Caco-2 (cell line): ENCODE measurements around the gene FYB2. TPM values are rescaled to one million over a fixed set of nuclear protein-coding genes. Genes with fewer than 3 reads are reported as not detected.

Source experiments
- BruUV-seq: library from RNA; stranded (reverse); fragments of 400-500 nt; replicated peaks from 2 replicates; lab custom pipeline; 2021; lab: Mats Ljungman, UMichigan
- CTCF ChIA-PET: fragments of 300-600 bp; sonication (Branson Sonifier 250); formaldehyde crosslinking; loops from one replicate; lab custom pipeline; 2022; ENCODE audit warnings: antibody characterized with exemption; lab: Charles Lee
- POLR2A ChIA-PET: fragments of 300-600 bp; sonication (Branson Sonifier 250); formaldehyde crosslinking; loops from one replicate; lab custom pipeline; 2022; ENCODE audit warnings: antibody characterized with exemption; lab: Charles Lee
- DNase-seq, 2 experiments: peaks; one replicate each; pipeline versions ENCODE4 v3.0.0 to v3.0.0-alpha.2; 2020 to 2022
- H3K27me3 ChIP-seq: replicated peaks from 2 replicates; pipeline ENCODE4 v1.6.0; 2011; ENCODE audit warnings: low read length; ENCODE audit not compliant: control insufficient read depth, insufficient read depth
- H3K36me3 ChIP-seq: 2 replicates; pipeline ENCODE4 v1.5.1; 2011; ENCODE audit warnings: low read length; ENCODE audit not compliant: control insufficient read depth, insufficient read depth
- H3K4me1 ChIP-seq: fragments of 250-450 bp; sonication (Bioruptor Pico); 2 replicates; pipeline ENCODE4 v1.5.1; 2020; ENCODE audit warnings: mild to moderate bottlenecking
- H3K4me3 ChIP-seq: 2 replicates; pipeline ENCODE4 v1.5.1; 2011; ENCODE audit warnings: low read depth, mild to moderate bottlenecking, control low read depth, low read length
- H3K9me3 ChIP-seq: fragments of 250-450 bp; sonication (Bioruptor Pico); 2 replicates; pipeline ENCODE4 v1.5.1; 2020; ENCODE audit warnings: mild to moderate bottlenecking, moderate library complexity
- H3K27ac Mint-ChIP-seq: one replicate; pipeline ENCODE4 v1.8.0; 2022; ENCODE audit warnings: mixed read lengths; ENCODE audit not compliant: unreplicated experiment
- H3K27me3 Mint-ChIP-seq: one replicate; pipeline ENCODE4 v1.8.0; 2022; ENCODE audit warnings: mixed read lengths; ENCODE audit not compliant: insufficient read depth, unreplicated experiment
- H3K36me3 Mint-ChIP-seq: one replicate; pipeline ENCODE4 v1.8.0; 2022; ENCODE audit warnings: mild to moderate bottlenecking, mixed read lengths; ENCODE audit not compliant: insufficient read depth, unreplicated experiment
- H3K4me1 Mint-ChIP-seq: one replicate; pipeline ENCODE4 v1.8.0; 2022; ENCODE audit warnings: low read depth, mixed read lengths; ENCODE audit not compliant: unreplicated experiment
- H3K4me3 Mint-ChIP-seq: one replicate; pipeline ENCODE4 v1.8.0; 2022; ENCODE audit warnings: mild to moderate bottlenecking, moderate library complexity, mixed read lengths; ENCODE audit not compliant: unreplicated experiment
- H3K9me3 Mint-ChIP-seq: one replicate; pipeline ENCODE4 v1.8.0; 2022; ENCODE audit warnings: mixed read lengths; ENCODE audit not compliant: unreplicated experiment
- CTCF ChIP-seq, 2 experiments: fragments of 200-600 bp in 1 of 2; IDR thresholded peaks; 1 replicate in 1 of 2; 2 replicates in 1 of 2; pipeline versions ENCODE4 v1.5.1 to v1.8.0; 2011 to 2022; ENCODE audit warnings: antibody characterized with exemption in 1 of 2, control low read depth in 1 of 2, inconsistent platforms in 1 of 2, low read depth in 1 of 2, low read length in 1 of 2, mild to moderate bottlenecking in 1 of 2, moderate library complexity in 1 of 2; ENCODE audit not compliant: insufficient read depth in 1 of 2, severe bottlenecking in 1 of 2, unreplicated experiment in 1 of 2
- intact Hi-C: fragments of 100-400 bp; cut with micrococcal nuclease; formaldehyde crosslinking; loops from one replicate; pipeline ENCODE4 v1.10.0; 2022; ENCODE audit not compliant: unreplicated experiment
- total RNA-seq: library from RNA; stranded (reverse); gene quantifications from 2 replicates; pipeline ENCODE4 v1.2.3, GENCODE V29; 2022

Gene FYB2
- total RNA-seq, 1 experiment from 2014 or later: 2.7 TPM

GRCh38 chr1:56830052-56830451, 10.8 kb upstream of the FYB2 start:
- no peak overlapping the region for H3K27ac Mint-ChIP-seq
- H3K27me3 ChIP-seq: no peaks in the 10 kb centered on the region
- no peak for TF ChIP-seq CTCF (IDR thresholded peaks at IDR 0.05; ENCODE audit: insufficient read depth in 1 of 2, low read depth in 1 of 2, low read length in 1 of 2, severe bottlenecking in 1 of 2, unreplicated experiment in 1 of 2)
- no peaks in the 10 kb centered on the region for H3K4me1 ChIP-seq
- H3K4me3 ChIP-seq: no peak overlapping the region
- BruUV-seq: no TSS peak
- no peaks in the 10 kb centered on the region for H3K4me1 Mint-ChIP-seq
- H3K36me3 ChIP-seq: no peaks in the 10 kb centered on the region
- CTCF ChIA-PET: interaction anchor here (0.7 kb wide), 1 partner anchor 134 kb away, joined by 3 read pairs; no protein-coding TSS in a partner anchor
- POLR2A ChIA-PET: no interaction called here
- no peaks in the 10 kb centered on the region for H3K9me3 Mint-ChIP-seq
- no peaks in the 10 kb centered on the region for H3K9me3 ChIP-seq
- H3K27me3 Mint-ChIP-seq: no peaks in the 10 kb centered on the region
- intact Hi-C loops: loop anchor here (5.0 to 10.0 kb wide), 3 partner anchors 157 to 1215 kb away; no protein-coding TSS in a partner anchor
- H3K4me3 Mint-ChIP-seq: no peak overlapping the region
- H3K36me3 Mint-ChIP-seq: no peaks in the 10 kb centered on the region
- DNase-seq: no peak

GRCh38 chr1:56827711-56828110, 8.5 kb upstream of the FYB2 start:
- no peaks in the 10 kb centered on the region for H3K4me1 ChIP-seq
- no peak for DNase-seq
- Mint-ChIP-seq H3K36me3 (no peaks in the 10 kb centered on the region), H3K4me1 (no peaks in the 10 kb centered on the region), H3K4me3 (no peak overlapping the region), H3K27ac (no peak overlapping the region), H3K9me3 (no peaks in the 10 kb centered on the region), H3K27me3 (no peaks in the 10 kb centered on the region)
- BruUV-seq: no TSS peak
- ChIA-PET POLR2A (no interaction called here), CTCF (no interaction called here)
- no peaks in the 10 kb centered on the region for H3K9me3 ChIP-seq
- no peaks in the 10 kb centered on the region for H3K36me3 ChIP-seq
- intact Hi-C loops: no loop called here
- H3K27me3 ChIP-seq: no peaks in the 10 kb centered on the region
- no peak overlapping the region for H3K4me3 ChIP-seq
- TF ChIP-seq CTCF (IDR thresholded peaks at IDR 0.05; ENCODE audit: insufficient read depth in 1 of 2, low read depth in 1 of 2, low read length in 1 of 2, severe bottlenecking in 1 of 2, unreplicated experiment in 1 of 2): no peak

GRCh38 chr1:56825436-56825835, 6.2 kb upstream of the FYB2 start:
- intact Hi-C loops: no loop called here
- CTCF ChIA-PET: no interaction called here
- no peak for DNase-seq

More at GRCh38 chr1:56825436-56825835, 6.2 kb upstream of the FYB2 start:
- BruUV-seq: no TSS peak
- Mint-ChIP-seq H3K4me1 (no peaks in the 10 kb centered on the region), H3K4me3 (no peak overlapping the region), H3K27me3 (no peaks in the 10 kb centered on the region), H3K9me3 (no peaks in the 10 kb centered on the region), H3K36me3 (no peaks in the 10 kb centered on the region), H3K27ac (no peak overlapping the region)
- POLR2A ChIA-PET: no interaction called here
- H3K4me1 ChIP-seq: peaks cover 6% of the 10 kb centered on the region
- no peak for TF ChIP-seq CTCF (IDR thresholded peaks at IDR 0.05; ENCODE audit: insufficient read depth in 1 of 2, low read depth in 1 of 2, low read length in 1 of 2, severe bottlenecking in 1 of 2, unreplicated experiment in 1 of 2)
- H3K4me3 ChIP-seq: no peak overlapping the region
- no peaks in the 10 kb centered on the region for H3K36me3 ChIP-seq
- no peaks in the 10 kb centered on the region for H3K9me3 ChIP-seq
- no peaks in the 10 kb centered on the region for H3K27me3 ChIP-seq
